IMR-90 (cell line): ENCODE data around the gene CYP27B1. TPM values are rescaled to one million over a fixed set of nuclear protein-coding genes. Genes with fewer than 3 reads are reported as not detected.

ENCODE experiments used
- ATAC-seq: fragments of 200-7000 bp; cut with Tn5 transposase; 2 replicates; pipeline ENCODE4 v1.9.1; 2020; ENCODE audit warnings: low read depth, mild to moderate bottlenecking, moderate library complexity
- BruUV-seq: library from RNA; stranded (reverse); fragments of 400-500 nt; replicated peaks from 2 replicates; lab custom pipeline; 2021; lab: Mats Ljungman, UMichigan
- CTCF ChIA-PET: fragments of 300-600 bp; formaldehyde crosslinking; extraction: SDS; loops from one replicate; lab custom pipeline; 2021; ENCODE audit warnings: antibody characterized with exemption; lab: Yijun Ruan, JAX
- POLR2A ChIA-PET: fragments of 300-600 bp; sonication (Branson Sonifier 250); formaldehyde crosslinking; loops from one replicate; lab custom pipeline; 2022; ENCODE audit warnings: antibody characterized with exemption; ENCODE audit not compliant: unreplicated experiment; lab: Charles Lee
- DNase-seq: peaks from one replicate; pipeline ENCODE4 v3.0.0; 2013
- H2AFZ ChIP-seq: replicated peaks from 2 replicates; pipeline ENCODE3; 2013; ENCODE audit warnings: low read length, mild to moderate bottlenecking; ENCODE audit not compliant: poor library complexity
- H2AK5ac ChIP-seq: 2 replicates; pipeline ENCODE4 v1.6.1; 2013; ENCODE audit warnings: low read depth, low read length, inconsistent platforms
- H2AK9ac ChIP-seq: replicated peaks from 2 replicates; pipeline ENCODE3; 2013; ENCODE audit warnings: mild to moderate bottlenecking, low read depth, low read length, moderate library complexity; ENCODE audit not compliant: poor library complexity
- H2BK120ac ChIP-seq: 2 replicates; pipeline ENCODE4 v1.6.1; 2013; ENCODE audit warnings: low read depth, low read length, inconsistent platforms
- H2BK15ac ChIP-seq: 3 replicates; pipeline ENCODE4 v1.6.1; 2013; ENCODE audit warnings: low read depth, low read length, inconsistent platforms
- H2BK20ac ChIP-seq: 2 replicates; pipeline ENCODE4 v1.6.1; 2013; ENCODE audit warnings: low read depth, mild to moderate bottlenecking, inconsistent platforms, low read length, moderate library complexity
- H2BK5ac ChIP-seq: 2 replicates; pipeline ENCODE4 v1.6.1; 2013; ENCODE audit warnings: mild to moderate bottlenecking, low read depth, low read length, inconsistent platforms; ENCODE audit not compliant: poor library complexity, severe bottlenecking
- H3K14ac ChIP-seq: replicated peaks from 2 replicates; pipeline ENCODE4 v1.6.1; 2013; ENCODE audit warnings: low read depth, low read length, inconsistent platforms
- H3K18ac ChIP-seq: 2 replicates; pipeline ENCODE4 v1.6.1; 2013; ENCODE audit warnings: low read depth, low read length, control low read depth
- H3K23ac ChIP-seq: 2 replicates; pipeline ENCODE4 v1.6.1; 2013; ENCODE audit warnings: low read depth, low read length, inconsistent platforms
- H3K27ac ChIP-seq: 2 replicates; pipeline ENCODE4 v1.5.1; 2013; ENCODE audit warnings: mild to moderate bottlenecking, control low read depth, low read length; ENCODE audit not compliant: insufficient read depth
- H3K27me3 ChIP-seq: 2 replicates; pipeline ENCODE4 v1.6.1; 2013; ENCODE audit warnings: low read length; ENCODE audit not compliant: control insufficient read depth, insufficient read depth
- H3K36me3 ChIP-seq: 2 replicates; pipeline ENCODE4 v1.6.1; 2013; ENCODE audit warnings: low read length, mixed read lengths; ENCODE audit not compliant: control insufficient read depth, insufficient read depth
- H3K4ac ChIP-seq: 2 replicates; pipeline ENCODE4 v1.6.1; 2013; ENCODE audit warnings: low read depth, low read length, inconsistent platforms
- H3K4me1 ChIP-seq: 2 replicates; pipeline ENCODE4 v1.6.1; 2013; ENCODE audit warnings: low read length, mixed read lengths; ENCODE audit not compliant: control insufficient read depth, insufficient read depth
- H3K4me2 ChIP-seq: 2 replicates; pipeline ENCODE4 v1.6.1; 2013; ENCODE audit warnings: low read depth, mild to moderate bottlenecking, control low read depth, low read length, moderate library complexity
- H3K4me3 ChIP-seq: 2 replicates; pipeline ENCODE4 v1.5.1; 2013; ENCODE audit warnings: low read depth, mild to moderate bottlenecking, control low read depth, low read length, moderate library complexity; ENCODE audit not compliant: insufficient read depth
- H3K56ac ChIP-seq: 2 replicates; pipeline ENCODE4 v1.6.1; 2013; ENCODE audit warnings: low read length, inconsistent platforms; ENCODE audit not compliant: insufficient read depth; ENCODE audit errors: extremely low read depth
- H3K79me1 ChIP-seq, 2 experiments: 2 replicates each; pipeline ENCODE4 v1.6.1; 2013; ENCODE audit warnings: low read length in 2 of 2, inconsistent platforms in 1 of 2, low read depth in 1 of 2
- H3K9ac ChIP-seq: 2 replicates; pipeline ENCODE4 v1.6.1; 2013; ENCODE audit warnings: low read depth, low read length, control low read depth
- H3K9me1 ChIP-seq: 2 replicates; pipeline ENCODE4 v1.6.1; 2013; ENCODE audit warnings: low read length, inconsistent platforms; ENCODE audit not compliant: insufficient read depth
- H3K9me3 ChIP-seq: 2 replicates; pipeline ENCODE4 v1.6.1; 2013; ENCODE audit warnings: low read length; ENCODE audit not compliant: control insufficient read depth, insufficient read depth
- H4K20me1 ChIP-seq: 2 replicates; pipeline ENCODE4 v1.6.1; 2013; ENCODE audit warnings: low read length, inconsistent platforms; ENCODE audit not compliant: insufficient read depth
- H4K5ac ChIP-seq: 2 replicates; pipeline ENCODE4 v1.6.1; 2013; ENCODE audit warnings: mild to moderate bottlenecking, low read depth, low read length, control low read depth
- H4K8ac ChIP-seq, 2 experiments: 2 replicates each; pipeline ENCODE4 v1.6.1; 2013; ENCODE audit warnings: low read depth in 2 of 2, low read length in 2 of 2, control low read depth in 1 of 2, inconsistent platforms in 1 of 2
- H4K91ac ChIP-seq: 2 replicates; pipeline ENCODE4 v1.6.1; 2013; ENCODE audit warnings: low read depth, low read length, inconsistent platforms; ENCODE audit not compliant: insufficient read depth
- BHLHE40 ChIP-seq: fragments of 150-350 bp; IDR thresholded peaks from 2 replicates; pipeline ENCODE4 v1.6.1; 2016; ENCODE audit warnings: mild to moderate bottlenecking, low read depth, low read length
- CEBPB ChIP-seq: IDR thresholded peaks from 2 replicates; pipeline ENCODE4 v1.6.1; 2012; ENCODE audit warnings: low read depth, low read length, improper control_type of control experiment
- CHD1 ChIP-seq: IDR thresholded peaks from 2 replicates; pipeline ENCODE4 v1.6.1; 2012; ENCODE audit warnings: low read depth, low read length, improper control_type of control experiment
- FOS ChIP-seq: fragments of 150-350 bp; IDR thresholded peaks from 2 replicates; pipeline ENCODE4 v1.6.1; 2016; ENCODE audit warnings: low read depth, low read length
- MAFK ChIP-seq: IDR thresholded peaks from 2 replicates; pipeline ENCODE4 v1.6.1; 2012; ENCODE audit warnings: low read depth, low read length, improper control_type of control experiment
- MAZ ChIP-seq: IDR thresholded peaks from 2 replicates; pipeline ENCODE4 v1.6.1; 2012; ENCODE audit warnings: low read depth, mild to moderate bottlenecking, low read length, improper control_type of control experiment, moderate library complexity, borderline replicate concordance
- MXI1 ChIP-seq: IDR thresholded peaks from 2 replicates; pipeline ENCODE4 v1.6.1; 2012; ENCODE audit warnings: low read depth, mild to moderate bottlenecking, low read length, moderate library complexity, borderline replicate concordance
- NFE2L2 ChIP-seq: fragments of 150-350 bp; IDR thresholded peaks from 2 replicates; pipeline ENCODE4 v1.6.1; 2016; ENCODE audit warnings: low read depth, mild to moderate bottlenecking, low read length
- POLR2A ChIP-seq: IDR thresholded peaks from 2 replicates; pipeline ENCODE4 v1.6.1; 2012; ENCODE audit warnings: mild to moderate bottlenecking, low read depth, low read length
- RAD21 ChIP-seq: IDR thresholded peaks from 2 replicates; pipeline ENCODE4 v1.6.1; 2012; ENCODE audit warnings: low read length, improper control_type of control experiment
- RCOR1 ChIP-seq: IDR thresholded peaks from 2 replicates; pipeline ENCODE4 v1.6.1; 2012; ENCODE audit warnings: mild to moderate bottlenecking, low read length, improper control_type of control experiment; ENCODE audit not compliant: insufficient replicate concordance
- RFX5 ChIP-seq: IDR thresholded peaks from 2 replicates; pipeline ENCODE4 v1.8.0; 2012; ENCODE audit warnings: low read depth, mild to moderate bottlenecking, low read length, moderate library complexity
- SMC3 ChIP-seq: fragments of 150-350 bp; IDR thresholded peaks from 2 replicates; pipeline ENCODE4 v1.6.1; 2016; ENCODE audit warnings: low read depth, mild to moderate bottlenecking, antibody characterized with exemption, low read length, moderate library complexity
- WGBS, 2 experiments: methylation state at CpG; one replicate each; pipeline versions ENCODE4 v1.1.5 to v1.1.7; 2013; ENCODE audit warnings: missing lambda C conversion rate in 2 of 2; ENCODE audit not compliant: insufficient read length in 1 of 2; ENCODE audit errors: extremely low coverage in 2 of 2; 5-methylcytosine and 5-hydroxymethylcytosine counted together
- dilution Hi-C: fragments of 300-500 bp; cut with HindIII; formaldehyde crosslinking; loops from one replicate; pipeline ENCODE4 v1.14.3; 2018; ENCODE audit warnings: low sequenced_read_pairs; ENCODE audit not compliant: unreplicated experiment
- in situ Hi-C: fragments of 300-500 bp; cut with MboI; formaldehyde crosslinking; loops from 3 replicates; pipeline ENCODE4 v1.14.3; 2019; ENCODE audit warnings: low sequenced_read_pairs, inconsistent platforms, mixed read lengths
- intact Hi-C: fragments of 100-400 bp; cut with micrococcal nuclease; formaldehyde crosslinking; loops from 2 replicates; pipeline ENCODE4 v1.10.0; 2022
- polyA plus RNA-seq, 3 experiments: library from polyadenylated mRNA; depleted of rRNA; stranded (reverse); fragments of >200 nt; gene quantifications; 2 replicates each; pipeline ENCODE4 v1.2.3, GENCODE V29; 2012; ENCODE audit warnings: low replicate concordance in 1 of 3
- total RNA-seq: library from RNA; depleted of rRNA; stranded (reverse); fragments of >200 nt; gene quantifications from 2 replicates; pipeline ENCODE4 v1.2.3, GENCODE V29; 2012
- TF ChIP-seq, protein P1 (sequence below): conservative IDR thresholded peaks from 2 replicates; pipeline ENCODE4 v1.5.1; 2012; ENCODE audit warnings: mild to moderate bottlenecking, low read depth, low read length, improper control_type of control experiment
- TF ChIP-seq, protein P2 (sequence below): fragments of 150-350 bp; IDR thresholded peaks from 2 replicates; pipeline ENCODE4 v1.6.1; 2016; ENCODE audit warnings: low read depth, mild to moderate bottlenecking, low read length, moderate library complexity, borderline replicate concordance
- TF ChIP-seq, protein P3 (sequence below): fragments of 150-350 bp; IDR thresholded peaks from 2 replicates; pipeline ENCODE4 v1.6.1; 2017; ENCODE audit warnings: mild to moderate bottlenecking, antibody characterized with exemption, low read length, low read depth

The CYP27B1 gene
- total and polyA plus RNA-seq, 2 of the 4 experiments (the other 2 are of a cell fraction), result 0.36 to 1.3 TPM

DNA sequence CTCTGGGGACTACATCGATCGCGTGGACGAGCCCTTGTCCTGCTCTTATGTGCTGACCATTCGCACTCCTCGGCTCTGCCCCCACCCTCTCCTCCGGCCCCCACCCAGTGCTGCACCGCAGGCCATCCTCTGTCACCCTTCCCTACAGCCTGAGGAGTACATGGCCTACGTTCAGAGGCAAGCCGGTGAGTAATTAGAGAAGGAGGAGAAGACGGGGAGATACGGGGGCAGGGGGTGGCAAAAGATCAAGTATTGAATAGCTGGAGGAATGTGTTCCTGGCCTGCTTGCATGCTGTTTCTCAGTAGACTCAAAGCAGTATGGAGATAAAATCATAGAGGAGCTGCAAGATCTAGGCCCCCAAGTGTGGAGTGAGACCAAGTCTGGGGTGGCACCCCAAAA, 51.1 kb downstream of the CYP27B1 start:
- no peak overlapping the region for H4K91ac ChIP-seq
- no peak overlapping the region for H2BK120ac ChIP-seq
- H3K9me1 ChIP-seq, result 0 out of 2 replicates have a peak, but pooled peaks cover 3% of the 10 kb centered on the region
- no peaks in the 10 kb centered on the region for H3K9me3 ChIP-seq
- H2BK5ac ChIP-seq, result no peak overlapping the region
- no peak overlapping the region for H3K56ac ChIP-seq
- no peak overlapping the region for H4K5ac ChIP-seq
- ChIA-PET POLR2A (no interaction called here), CTCF (no interaction called here)
- no peak overlapping the region for H3K4ac ChIP-seq
- WGBS, 2 experiments, result 88% methylated on average over 7 of the region's 12 CpGs; no CpG with 5 or more reads in 1 of the 2 experiments
- TF ChIP-seq RCOR1 (no peak), MAZ (no peak), RFX5 (no peak), MAFK (no peak), POLR2A (no peak), FOS (no peak), CHD1 (no peak), SMC3 (no peak), MXI1 (no peak), RAD21 (no peak), BHLHE40 (no peak), CEBPB (no peak), NFE2L2 (no peak)
- TF ChIP-seq, protein P1, sequence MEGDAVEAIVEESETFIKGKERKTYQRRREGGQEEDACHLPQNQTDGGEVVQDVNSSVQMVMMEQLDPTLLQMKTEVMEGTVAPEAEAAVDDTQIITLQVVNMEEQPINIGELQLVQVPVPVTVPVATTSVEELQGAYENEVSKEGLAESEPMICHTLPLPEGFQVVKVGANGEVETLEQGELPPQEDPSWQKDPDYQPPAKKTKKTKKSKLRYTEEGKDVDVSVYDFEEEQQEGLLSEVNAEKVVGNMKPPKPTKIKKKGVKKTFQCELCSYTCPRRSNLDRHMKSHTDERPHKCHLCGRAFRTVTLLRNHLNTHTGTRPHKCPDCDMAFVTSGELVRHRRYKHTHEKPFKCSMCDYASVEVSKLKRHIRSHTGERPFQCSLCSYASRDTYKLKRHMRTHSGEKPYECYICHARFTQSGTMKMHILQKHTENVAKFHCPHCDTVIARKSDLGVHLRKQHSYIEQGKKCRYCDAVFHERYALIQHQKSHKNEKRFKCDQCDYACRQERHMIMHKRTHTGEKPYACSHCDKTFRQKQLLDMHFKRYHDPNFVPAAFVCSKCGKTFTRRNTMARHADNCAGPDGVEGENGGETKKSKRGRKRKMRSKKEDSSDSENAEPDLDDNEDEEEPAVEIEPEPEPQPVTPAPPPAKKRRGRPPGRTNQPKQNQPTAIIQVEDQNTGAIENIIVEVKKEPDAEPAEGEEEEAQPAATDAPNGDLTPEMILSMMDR, result no peak
- TF ChIP-seq, protein P2, sequence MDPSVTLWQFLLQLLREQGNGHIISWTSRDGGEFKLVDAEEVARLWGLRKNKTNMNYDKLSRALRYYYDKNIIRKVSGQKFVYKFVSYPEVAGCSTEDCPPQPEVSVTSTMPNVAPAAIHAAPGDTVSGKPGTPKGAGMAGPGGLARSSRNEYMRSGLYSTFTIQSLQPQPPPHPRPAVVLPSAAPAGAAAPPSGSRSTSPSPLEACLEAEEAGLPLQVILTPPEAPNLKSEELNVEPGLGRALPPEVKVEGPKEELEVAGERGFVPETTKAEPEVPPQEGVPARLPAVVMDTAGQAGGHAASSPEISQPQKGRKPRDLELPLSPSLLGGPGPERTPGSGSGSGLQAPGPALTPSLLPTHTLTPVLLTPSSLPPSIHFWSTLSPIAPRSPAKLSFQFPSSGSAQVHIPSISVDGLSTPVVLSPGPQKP, result no peak
- TF ChIP-seq, protein P3, sequence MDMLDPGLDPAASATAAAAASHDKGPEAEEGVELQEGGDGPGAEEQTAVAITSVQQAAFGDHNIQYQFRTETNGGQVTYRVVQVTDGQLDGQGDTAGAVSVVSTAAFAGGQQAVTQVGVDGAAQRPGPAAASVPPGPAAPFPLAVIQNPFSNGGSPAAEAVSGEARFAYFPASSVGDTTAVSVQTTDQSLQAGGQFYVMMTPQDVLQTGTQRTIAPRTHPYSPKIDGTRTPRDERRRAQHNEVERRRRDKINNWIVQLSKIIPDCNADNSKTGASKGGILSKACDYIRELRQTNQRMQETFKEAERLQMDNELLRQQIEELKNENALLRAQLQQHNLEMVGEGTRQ, result no peak
- intact Hi-C loops, result no loop called here
- H2AK5ac ChIP-seq, result no peak overlapping the region
- H3K23ac ChIP-seq, result no peak overlapping the region
- H3K4me1 ChIP-seq, result no peaks in the 10 kb centered on the region
- H2BK15ac ChIP-seq, result no peak overlapping the region
- no peak overlapping the region for H3K4me2 ChIP-seq
- peaks cover 51% of the 10 kb centered on the region for H3K36me3 ChIP-seq
- no peak overlapping the region for H3K14ac ChIP-seq
- H3K27me3 ChIP-seq, result no peaks in the 10 kb centered on the region
- H3K18ac ChIP-seq, result no peak overlapping the region
- no peak overlapping the region for H3K9ac ChIP-seq
- no peaks in the 10 kb centered on the region; a peak in 1 of 4 replicates for H3K79me1 ChIP-seq
- TSS peak; percentile 30 for BruUV-seq
- in situ Hi-C loops, result no loop called here
- H4K20me1 ChIP-seq, result no peaks in the 10 kb centered on the region
- ATAC-seq, result no peak
- no peak overlapping the region for H4K8ac ChIP-seq
- DNase-seq, result no peak
- no peak overlapping the region for H3K27ac ChIP-seq
- no peak overlapping the region for H3K4me3 ChIP-seq
- dilution Hi-C loops, result no loop called here
- no peak overlapping the region for H2AK9ac ChIP-seq
- no peak overlapping the region for H2BK20ac ChIP-seq
- no peak overlapping the region for H2AFZ ChIP-seq
